Stimulated activated CD8-positive, alpha-beta memory T cell treated with anti-CD3 and anti-CD28 coated beads, Interleukin-4, amount 100 ng/mL, for 48 hours (primary cell): Measurements from ENCODE around the gene TMEM127.

Source experiments
- DNase-seq: peaks from one replicate; pipeline ENCODE4 v3.0.0-alpha.2; 2020

Gene TMEM127

GRCh38 chr2:96203130-96204028 is 62.4 kb downstream of the TMEM127 start:
- no peak for DNase-seq

- no peak for DNase-seq
These were observed 63.5 kb downstream of the TMEM127 start for GRCh38 chr2:96202152-96202854.

- no peak for DNase-seq
These were observed 64.5 kb downstream of the TMEM127 start for GRCh38 chr2:96201338-96201737.

GRCh38 chr2:96198921-96199320 is 66.9 kb downstream of the TMEM127 start:
- DNase-seq, result no peak
